DOHH2 (cell line): Measurements from ENCODE around the gene GLRX2.

Experiments
- CTCF ChIP-seq: fragments of 200-600 bp; sonication (generic); IDR thresholded peaks from one replicate; pipeline ENCODE4 v1.5.1; 2014; ENCODE audit warnings: antibody characterized with exemption, mild to moderate bottlenecking, low read depth, low read length; ENCODE audit not compliant: poor library complexity, severe bottlenecking
- EZH2phosphoT487 ChIP-seq: fragments of 200-600 bp; sonication (generic); IDR thresholded peaks from 2 replicates; pipeline ENCODE4 v1.6.1; 2017; ENCODE audit warnings: borderline replicate concordance, mild to moderate bottlenecking, antibody characterized with exemption, low read length, moderate library complexity, mixed read lengths

- TF ChIP-seq CTCF: no peak
- no peak for TF ChIP-seq EZH2phosphoT487
Measured at GRCh38 chr1:193070386-193070753, 34.8 kb downstream of the GLRX2 start.
